ENCODE measurements around the gene SGIP1. TPM values are rescaled to one million over a fixed set of nuclear protein-coding genes. Genes with fewer than 3 reads are reported as not detected.

The SGIP1 gene
- total and polyA plus RNA-seq, 2 of the 4 experiments (the other 2 are of a cell fraction), result 27.1 to 42.7 TPM

DNA sequence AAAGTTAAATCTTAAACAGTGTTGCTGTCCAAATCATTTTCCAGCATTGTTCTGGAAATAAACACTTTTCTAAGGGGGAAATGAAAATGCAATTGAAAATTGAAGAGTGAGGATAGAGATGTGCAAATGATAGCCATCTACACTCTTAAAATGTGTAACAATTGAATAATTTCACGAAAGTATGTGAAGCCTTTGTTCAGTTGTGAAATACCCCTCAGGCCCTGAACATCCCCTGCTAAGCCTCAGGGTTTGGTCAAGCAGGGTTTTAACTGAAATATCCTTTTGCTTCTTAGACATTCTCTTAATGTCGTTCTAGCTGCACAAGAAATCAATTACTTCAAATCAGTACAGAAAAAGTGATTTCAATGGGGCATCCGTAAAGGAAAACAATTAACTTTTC lies 152.5 kb downstream of the SGIP1 start:
- Histone ChIP-seq H3K23ac (ENCODE audit: low read depth, low read length) (no peak overlapping the region), H3K9me3 (ENCODE audit: control insufficient read depth, insufficient read depth, low read length) (no peaks in the 10 kb centered on the region), H4K20me1 (ENCODE audit: insufficient read depth, low read length) (no peaks in the 10 kb centered on the region; the same call in 1 of the 2 replicates), H2BK20ac (ENCODE audit: low read depth, low read length) (no peak overlapping the region), H3K9ac (ENCODE audit: low read depth, low read length) (no peak overlapping the region), H2AK5ac (ENCODE audit: low read depth, low read length) (no peak overlapping the region), H2BK15ac (ENCODE audit: low read depth, low read length) (no peak overlapping the region), H2BK120ac (ENCODE audit: low read depth, low read length) (no peak overlapping the region), H3K4me2 (ENCODE audit: low read depth, low read length) (no peak overlapping the region), H3K14ac (replicated peaks; ENCODE audit: low read depth, low read length) (no peak overlapping the region), H3K79me1 (ENCODE audit: low read depth in 1 of 2, low read length in 2 of 2) (peaks cover 6 to 31% of the 10 kb centered on the region in 2 experiments; a peak in 2 of 4 replicates), H2BK5ac (ENCODE audit: low read depth, low read length, poor library complexity, severe bottlenecking) (no peak overlapping the region), H3K27ac (ENCODE audit: insufficient read depth, low read length) (no peak overlapping the region), H2AK9ac (replicated peaks; ENCODE audit: low read depth, low read length, poor library complexity) (no peak overlapping the region), H3K4ac (ENCODE audit: low read depth, low read length) (no peak overlapping the region), H4K91ac (ENCODE audit: insufficient read depth, low read depth, low read length) (no peak overlapping the region), H3K9me1 (ENCODE audit: insufficient read depth, low read length) (peaks cover 10% of the 10 kb centered on the region), H3K18ac (ENCODE audit: low read depth, low read length) (no peak overlapping the region), H3K56ac (ENCODE audit: extremely low read depth, insufficient read depth, low read length) (no peak overlapping the region), H3K4me1 (ENCODE audit: control insufficient read depth, insufficient read depth, low read length) (peaks cover 7% of the 10 kb centered on the region), H4K5ac (ENCODE audit: low read depth, low read length) (no peak overlapping the region), H4K8ac (ENCODE audit: low read depth in 2 of 2, low read length in 2 of 2) (no peak overlapping the region), H2AFZ (replicated peaks; ENCODE audit: low read length, poor library complexity) (no peak overlapping the region), H3K36me3 (ENCODE audit: control insufficient read depth, insufficient read depth, low read length) (peaks cover 56% of the 10 kb centered on the region), H3K4me3 (ENCODE audit: insufficient read depth, low read depth, low read length) (no peak overlapping the region), H3K27me3 (ENCODE audit: control insufficient read depth, insufficient read depth, low read length) (no peaks in the 10 kb centered on the region)
- dilution Hi-C loops (cut with HindIII; ENCODE audit: low sequenced_read_pairs, unreplicated experiment) (no loop called here), intact Hi-C loops (cut with micrococcal nuclease) (no loop called here), in situ Hi-C loops (cut with MboI; ENCODE audit: low sequenced_read_pairs) (no loop called here)
- no TSS peak for BruUV-seq (replicated peaks)
- no peak for ATAC-seq (ENCODE audit: low read depth)
- ChIA-PET CTCF (no interaction called here), POLR2A (ENCODE audit: unreplicated experiment) (no interaction called here)
- DNase-seq, result no peak
- no peak for TF ChIP-seq SMC3 (IDR thresholded peaks at IDR 0.05; ENCODE audit: low read depth, low read length)
- no peak for TF ChIP-seq CHD1 (IDR thresholded peaks at IDR 0.05; ENCODE audit: low read depth, low read length)
- TF ChIP-seq CEBPB (IDR thresholded peaks at IDR 0.05; ENCODE audit: low read depth, low read length), result no peak
- no peak for TF ChIP-seq MXI1 (IDR thresholded peaks at IDR 0.05; ENCODE audit: borderline replicate concordance, low read depth, low read length)
- no peak for TF ChIP-seq POLR2A (IDR thresholded peaks at IDR 0.05; ENCODE audit: low read depth, low read length)
- TF ChIP-seq, protein P1, sequence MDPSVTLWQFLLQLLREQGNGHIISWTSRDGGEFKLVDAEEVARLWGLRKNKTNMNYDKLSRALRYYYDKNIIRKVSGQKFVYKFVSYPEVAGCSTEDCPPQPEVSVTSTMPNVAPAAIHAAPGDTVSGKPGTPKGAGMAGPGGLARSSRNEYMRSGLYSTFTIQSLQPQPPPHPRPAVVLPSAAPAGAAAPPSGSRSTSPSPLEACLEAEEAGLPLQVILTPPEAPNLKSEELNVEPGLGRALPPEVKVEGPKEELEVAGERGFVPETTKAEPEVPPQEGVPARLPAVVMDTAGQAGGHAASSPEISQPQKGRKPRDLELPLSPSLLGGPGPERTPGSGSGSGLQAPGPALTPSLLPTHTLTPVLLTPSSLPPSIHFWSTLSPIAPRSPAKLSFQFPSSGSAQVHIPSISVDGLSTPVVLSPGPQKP (IDR thresholded peaks at IDR 0.05; ENCODE audit: borderline replicate concordance, low read depth, low read length), result no peak
- TF ChIP-seq NFE2L2 (IDR thresholded peaks at IDR 0.05; ENCODE audit: low read depth, low read length), result no peak
- no peak for TF ChIP-seq MAFK (IDR thresholded peaks at IDR 0.05; ENCODE audit: low read depth, low read length)
- TF ChIP-seq RFX5 (IDR thresholded peaks at IDR 0.05; ENCODE audit: low read depth, low read length), result no peak
- TF ChIP-seq, protein P2, sequence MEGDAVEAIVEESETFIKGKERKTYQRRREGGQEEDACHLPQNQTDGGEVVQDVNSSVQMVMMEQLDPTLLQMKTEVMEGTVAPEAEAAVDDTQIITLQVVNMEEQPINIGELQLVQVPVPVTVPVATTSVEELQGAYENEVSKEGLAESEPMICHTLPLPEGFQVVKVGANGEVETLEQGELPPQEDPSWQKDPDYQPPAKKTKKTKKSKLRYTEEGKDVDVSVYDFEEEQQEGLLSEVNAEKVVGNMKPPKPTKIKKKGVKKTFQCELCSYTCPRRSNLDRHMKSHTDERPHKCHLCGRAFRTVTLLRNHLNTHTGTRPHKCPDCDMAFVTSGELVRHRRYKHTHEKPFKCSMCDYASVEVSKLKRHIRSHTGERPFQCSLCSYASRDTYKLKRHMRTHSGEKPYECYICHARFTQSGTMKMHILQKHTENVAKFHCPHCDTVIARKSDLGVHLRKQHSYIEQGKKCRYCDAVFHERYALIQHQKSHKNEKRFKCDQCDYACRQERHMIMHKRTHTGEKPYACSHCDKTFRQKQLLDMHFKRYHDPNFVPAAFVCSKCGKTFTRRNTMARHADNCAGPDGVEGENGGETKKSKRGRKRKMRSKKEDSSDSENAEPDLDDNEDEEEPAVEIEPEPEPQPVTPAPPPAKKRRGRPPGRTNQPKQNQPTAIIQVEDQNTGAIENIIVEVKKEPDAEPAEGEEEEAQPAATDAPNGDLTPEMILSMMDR (conservative IDR thresholded peaks at IDR 0.05; ENCODE audit: low read depth, low read length), result no peak
- TF ChIP-seq, protein P3, sequence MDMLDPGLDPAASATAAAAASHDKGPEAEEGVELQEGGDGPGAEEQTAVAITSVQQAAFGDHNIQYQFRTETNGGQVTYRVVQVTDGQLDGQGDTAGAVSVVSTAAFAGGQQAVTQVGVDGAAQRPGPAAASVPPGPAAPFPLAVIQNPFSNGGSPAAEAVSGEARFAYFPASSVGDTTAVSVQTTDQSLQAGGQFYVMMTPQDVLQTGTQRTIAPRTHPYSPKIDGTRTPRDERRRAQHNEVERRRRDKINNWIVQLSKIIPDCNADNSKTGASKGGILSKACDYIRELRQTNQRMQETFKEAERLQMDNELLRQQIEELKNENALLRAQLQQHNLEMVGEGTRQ (IDR thresholded peaks at IDR 0.05; ENCODE audit: low read depth, low read length), result no peak
- TF ChIP-seq FOS (IDR thresholded peaks at IDR 0.05; ENCODE audit: low read depth, low read length), result no peak
- TF ChIP-seq RCOR1 (IDR thresholded peaks at IDR 0.05; ENCODE audit: insufficient replicate concordance, low read length), result no peak
- TF ChIP-seq MAZ (IDR thresholded peaks at IDR 0.05; ENCODE audit: borderline replicate concordance, low read depth, low read length), result no peak
- TF ChIP-seq RAD21 (IDR thresholded peaks at IDR 0.05; ENCODE audit: low read length), result no peak
- TF ChIP-seq BHLHE40 (IDR thresholded peaks at IDR 0.05; ENCODE audit: low read depth, low read length), result no peak
- WGBS, 2 experiments (ENCODE audit: extremely low coverage in 2 of 2, insufficient read length in 1 of 2), result no CpG with 5 or more reads among the region's 3 CpGs

All from IMR-90 (cell line).